ENCODE results near the gene TBC1D32.
"Not testable (repeated sequence)": the region's sequence is repeated elsewhere in the genome, so short reads cannot be mapped to it uniquely, and the experiment has no call there.

The TBC1D32 gene

GRCh38 chr6:121110733-121111132 is 223.5 kb downstream of the TBC1D32 start:
- DNase-seq = no peak

GRCh38 chr6:121106962-121107361 is 227.3 kb downstream of the TBC1D32 start:
- DNase-seq = no peak

- no peak for DNase-seq
These were observed 228.8 kb downstream of the TBC1D32 start for GRCh38 chr6:121105461-121105860.

GRCh38 chr6:121093928-121094327 is 240.4 kb downstream of the TBC1D32 start:
- DNase-seq = no peak

- no peak for DNase-seq
These were observed 243.8 kb downstream of the TBC1D32 start for GRCh38 chr6:121090492-121090891.

- no peak for DNase-seq
These were observed 247.4 kb downstream of the TBC1D32 start for GRCh38 chr6:121086876-121087275.

GRCh38 chr6:121076119-121076518 is 258.2 kb downstream of the TBC1D32 start:
- DNase-seq = no peak

- DNase-seq = not testable (repeated sequence)
These were observed 265.5 kb downstream of the TBC1D32 start for GRCh38 chr6:121068749-121069148.

- DNase-seq = no peak
These were observed 266.9 kb downstream of the TBC1D32 start for GRCh38 chr6:121067381-121067780.

GRCh38 chr6:121064345-121064744 is 269.9 kb downstream of the TBC1D32 start:
- no peak for DNase-seq

- no peak for DNase-seq
These were observed 278.6 kb downstream of the TBC1D32 start for GRCh38 chr6:121055572-121056163.

GRCh38 chr6:121048593-121048992 is 285.7 kb downstream of the TBC1D32 start:
- DNase-seq = not testable (repeated sequence)

GRCh38 chr6:121044905-121045304 is 289.4 kb downstream of the TBC1D32 start:
- not testable (repeated sequence) for DNase-seq

- not testable (repeated sequence) for DNase-seq
These were observed 290.6 kb downstream of the TBC1D32 start for GRCh38 chr6:121043706-121044105.

- not testable (repeated sequence) for DNase-seq
These were observed 291.1 kb downstream of the TBC1D32 start for GRCh38 chr6:121043211-121043610.

- DNase-seq = no peak
These were observed 291.5 kb downstream of the TBC1D32 start for GRCh38 chr6:121042766-121043165.

- no peak for DNase-seq
These were observed 293.4 kb downstream of the TBC1D32 start for GRCh38 chr6:121040831-121041230.

GRCh38 chr6:121033091-121033490 is 301.2 kb downstream of the TBC1D32 start:
- DNase-seq = no peak

GRCh38 chr6:121032268-121033006 is 301.8 kb downstream of the TBC1D32 start:
- DNase-seq = no peak

Measured in NCI-H524 treated with DMSO at 0.1 percent for 48 hours (cell line).